Measurements from ENCODE around the gene CD320.

DNA sequence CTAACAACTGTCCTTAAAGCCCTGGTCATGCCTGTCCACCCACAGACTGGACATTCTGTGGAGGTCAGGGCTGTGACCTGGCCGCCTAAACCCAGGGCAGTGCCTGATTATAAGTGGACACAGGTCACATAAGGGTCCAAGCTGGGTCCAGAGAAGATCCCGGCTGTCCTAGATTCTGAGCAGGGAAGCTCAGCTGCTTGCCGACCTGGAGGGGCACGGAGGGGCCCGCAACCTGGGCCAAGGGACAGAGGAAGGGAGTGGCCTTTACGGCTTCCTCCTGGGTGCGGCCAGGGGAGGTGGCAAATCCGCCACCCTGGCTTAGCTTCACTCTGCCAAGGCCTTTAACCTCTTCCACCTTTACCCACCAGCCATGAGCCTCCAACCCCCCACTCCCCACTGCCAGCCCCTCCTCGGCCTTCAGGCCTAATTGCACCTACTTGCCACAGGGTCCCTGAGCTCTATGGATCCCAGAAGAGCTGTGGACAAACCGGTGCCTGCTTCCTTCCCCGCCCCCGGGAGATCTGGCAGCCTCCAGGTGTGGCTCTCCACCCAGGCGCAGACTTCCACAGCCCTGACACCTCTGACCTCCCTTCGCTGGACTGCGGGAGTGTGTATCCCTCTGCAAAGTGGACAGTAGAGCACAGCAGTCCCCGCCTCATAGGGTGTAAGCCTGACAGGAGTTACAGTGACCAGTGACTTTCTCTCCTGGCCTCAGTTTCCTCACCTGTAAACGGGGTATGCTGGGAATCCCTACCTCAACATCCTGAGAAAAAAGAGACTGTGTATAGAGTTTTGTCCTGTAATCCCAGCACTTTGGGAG, 1.7 kb downstream of the CD320 start:
- no peak for TF ChIP-seq MAX (IDR thresholded peaks at IDR 0.05)
- TF ChIP-seq, protein P1, sequence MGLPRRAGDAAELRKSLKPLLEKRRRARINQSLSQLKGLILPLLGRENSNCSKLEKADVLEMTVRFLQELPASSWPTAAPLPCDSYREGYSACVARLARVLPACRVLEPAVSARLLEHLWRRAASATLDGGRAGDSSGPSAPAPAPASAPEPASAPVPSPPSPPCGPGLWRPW (IDR thresholded peaks at IDR 0.05), result no peak
- TF ChIP-seq CTCF (IDR thresholded peaks at IDR 0.05), result no peak
- no peak for TF ChIP-seq PBX3 (IDR thresholded peaks at IDR 0.05)
- TF ChIP-seq SREBF2 (IDR thresholded peaks at IDR 0.05), result no peak
- TF ChIP-seq NFE2L2 (conservative IDR thresholded peaks at IDR 0.05; ENCODE audit: low read length), result no peak
- no peak for TF ChIP-seq REST (IDR thresholded peaks at IDR 0.05)
- TF ChIP-seq POLR2A (IDR thresholded peaks at IDR 0.05; ENCODE audit: low read length), result no peak
- TF ChIP-seq RAD21 (conservative IDR thresholded peaks at IDR 0.05 in 1 of 2, IDR thresholded peaks at IDR 0.05 in 1 of 2), result no peak
- TF ChIP-seq EHMT2 (IDR thresholded peaks at IDR 0.05; ENCODE audit: low read depth), result no peak
- TF ChIP-seq HOXA7 (CRISPR knock-in tag; IDR thresholded peaks at IDR 0.05), result no peak
- no peak for TF ChIP-seq CBX8 (IDR thresholded peaks at IDR 0.05)

Measured in A549 (cell line).